GM12875 (cell line): ENCODE data around the gene MVB12B.
A peak's percentile ranks its signal among the peaks of the same experiment; 100 is the strongest.

Source experiments
- H3K4me3 ChIP-seq: one replicate; pipeline ENCODE4 v1.5.1; 2011; ENCODE audit warnings: low read depth, low read length, control low read depth
- CTCF ChIP-seq: IDR thresholded peaks from 2 replicates; pipeline ENCODE4 v1.5.1; 2011; ENCODE audit warnings: low read depth, mild to moderate bottlenecking, control low read depth, inconsistent platforms, low read length, moderate library complexity, borderline replicate concordance; ENCODE audit not compliant: insufficient read depth

Gene MVB12B

DNA sequence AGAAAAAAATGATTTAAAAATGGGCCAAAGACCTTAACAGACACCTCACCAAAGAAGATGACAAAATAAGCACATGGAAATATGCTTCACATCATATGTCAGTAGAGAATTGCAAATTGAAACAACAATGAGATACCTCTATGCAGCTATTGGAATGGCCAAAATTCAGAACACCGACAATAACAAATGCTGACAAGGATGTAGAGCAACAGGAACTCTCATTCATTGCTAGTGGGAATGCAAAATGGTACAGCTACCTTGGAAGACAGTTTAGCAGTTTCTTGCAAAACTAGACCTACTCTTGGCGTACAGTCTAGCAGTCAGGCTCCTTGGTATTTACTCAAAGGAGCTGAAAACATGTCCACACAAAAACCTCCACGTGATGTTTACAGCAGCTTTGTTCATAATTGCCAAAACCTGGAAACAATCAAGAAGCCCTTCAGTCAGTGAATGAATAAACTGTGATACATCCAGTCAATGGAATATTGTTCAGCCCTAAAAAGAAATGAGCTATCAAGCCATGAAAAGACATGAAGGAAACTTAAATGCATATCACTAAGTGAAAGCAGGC lies 10.5 kb upstream of the MVB12B start:
- H3K4me3 ChIP-seq, result no peak overlapping the region
- TF ChIP-seq CTCF, result no peak

- TF ChIP-seq CTCF, result 0 out of 2 replicates have a peak, but pooled peaks have one; percentile 7
- H3K4me3 ChIP-seq, result no peak overlapping the region
These were observed 9.1 kb upstream of the MVB12B start for GRCh38 chr9:126317513-126317912.

- H3K4me3 ChIP-seq, result no peak overlapping the region
- TF ChIP-seq CTCF, result no peak
These were observed 7.8 kb upstream of the MVB12B start for GRCh38 chr9:126318858-126319257.

DNA sequence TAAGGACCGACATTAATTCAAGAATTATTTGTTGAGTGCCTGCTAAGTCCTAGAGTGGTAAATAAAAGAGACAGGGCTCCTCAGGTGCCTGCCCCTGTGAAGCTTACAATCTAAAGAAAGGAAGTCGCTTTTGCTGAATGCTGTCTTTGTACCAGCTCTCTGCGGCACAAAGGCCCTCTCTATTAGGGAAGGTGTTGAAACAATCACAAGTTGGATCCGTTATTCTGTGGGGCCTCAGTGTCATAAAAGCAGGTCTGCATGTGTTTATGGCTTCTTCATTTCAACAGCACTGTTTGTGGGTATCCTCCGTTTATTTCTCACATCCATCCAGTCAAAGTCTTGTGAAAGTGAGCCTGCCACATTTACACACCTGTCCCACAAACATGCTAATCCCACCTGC lies 7.0 kb upstream of the MVB12B start:
- H3K4me3 ChIP-seq, result no peak overlapping the region
- no peak for TF ChIP-seq CTCF

GRCh38 chr9:126320158-126320922 lies 6.3 kb upstream of the MVB12B start:
- TF ChIP-seq CTCF, result no peak
- no peak overlapping the region for H3K4me3 ChIP-seq

GRCh38 chr9:126321742-126322141 lies 4.9 kb upstream of the MVB12B start:
- no peak for TF ChIP-seq CTCF
- H3K4me3 ChIP-seq, result no peak overlapping the region

- no peak for TF ChIP-seq CTCF
- no peak overlapping the region for H3K4me3 ChIP-seq
These were observed 808 bp upstream of the MVB12B start for GRCh38 chr9:126325821-126326220.
